DMS114 treated with DMSO at 0.1 percent for 48 hours (cell line): ENCODE data around the gene COA8.

Experiments used
- DNase-seq: peaks from one replicate; lab custom pipeline; 2025; ENCODE audit not compliant: unreplicated experiment; lab: John Stamatoyannopoulos, UW

The COA8 gene

DNA sequence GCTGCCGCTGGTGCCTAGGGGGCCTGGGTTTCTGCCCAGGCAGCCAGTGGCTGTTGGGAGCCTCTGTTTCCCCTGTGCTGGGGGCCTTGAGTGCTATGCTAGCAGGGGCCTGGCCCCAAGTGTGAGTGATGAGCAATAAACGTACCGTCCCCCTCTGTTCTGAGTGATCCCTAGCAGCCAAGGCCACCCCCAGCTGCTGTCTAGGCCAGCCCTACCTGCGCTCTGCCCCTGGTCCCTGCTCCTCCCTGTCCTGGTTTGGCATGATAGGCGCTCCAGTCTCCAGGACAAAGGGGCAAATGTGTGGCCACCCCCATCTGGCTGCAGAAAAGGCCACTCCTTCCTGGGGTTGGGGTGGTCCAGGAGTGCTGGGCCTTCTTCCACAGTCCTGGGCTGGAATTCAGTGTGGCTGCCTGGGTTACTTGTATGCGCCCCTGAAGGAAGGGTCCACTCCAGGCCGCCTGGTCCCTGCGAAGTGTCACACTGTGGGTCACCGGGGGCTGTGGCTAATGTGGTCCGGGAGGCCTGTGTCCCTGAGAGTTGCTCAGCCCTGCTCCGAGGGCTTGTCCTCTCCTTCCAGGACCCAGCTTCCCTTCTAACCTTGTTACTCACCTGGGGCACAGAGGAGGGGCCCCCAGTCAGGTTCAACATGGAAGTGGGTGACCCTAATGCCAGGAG, 26.7 kb upstream of the COA8 start:
- no peak for DNase-seq

DNA sequence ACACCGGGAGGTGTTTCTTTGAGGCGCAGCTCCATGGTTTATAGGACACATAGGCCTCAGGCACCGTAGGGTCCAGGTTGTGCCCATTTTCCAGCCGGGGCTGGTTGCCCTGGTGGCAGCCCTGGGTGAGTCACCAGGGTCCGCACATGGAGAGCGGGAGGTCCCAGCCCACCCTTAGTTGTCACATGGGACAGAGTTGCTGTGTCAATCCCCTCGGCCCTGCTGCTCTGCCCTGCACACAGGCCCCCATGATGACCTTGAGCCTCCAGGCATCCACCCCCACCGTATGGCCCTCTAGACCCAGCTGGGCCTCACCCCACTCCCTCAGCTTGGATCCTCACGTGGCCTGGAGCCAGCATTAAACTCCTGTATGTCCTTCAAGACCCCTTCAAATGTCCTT, 26.1 kb upstream of the COA8 start:
- DNase-seq = no peak

DNA sequence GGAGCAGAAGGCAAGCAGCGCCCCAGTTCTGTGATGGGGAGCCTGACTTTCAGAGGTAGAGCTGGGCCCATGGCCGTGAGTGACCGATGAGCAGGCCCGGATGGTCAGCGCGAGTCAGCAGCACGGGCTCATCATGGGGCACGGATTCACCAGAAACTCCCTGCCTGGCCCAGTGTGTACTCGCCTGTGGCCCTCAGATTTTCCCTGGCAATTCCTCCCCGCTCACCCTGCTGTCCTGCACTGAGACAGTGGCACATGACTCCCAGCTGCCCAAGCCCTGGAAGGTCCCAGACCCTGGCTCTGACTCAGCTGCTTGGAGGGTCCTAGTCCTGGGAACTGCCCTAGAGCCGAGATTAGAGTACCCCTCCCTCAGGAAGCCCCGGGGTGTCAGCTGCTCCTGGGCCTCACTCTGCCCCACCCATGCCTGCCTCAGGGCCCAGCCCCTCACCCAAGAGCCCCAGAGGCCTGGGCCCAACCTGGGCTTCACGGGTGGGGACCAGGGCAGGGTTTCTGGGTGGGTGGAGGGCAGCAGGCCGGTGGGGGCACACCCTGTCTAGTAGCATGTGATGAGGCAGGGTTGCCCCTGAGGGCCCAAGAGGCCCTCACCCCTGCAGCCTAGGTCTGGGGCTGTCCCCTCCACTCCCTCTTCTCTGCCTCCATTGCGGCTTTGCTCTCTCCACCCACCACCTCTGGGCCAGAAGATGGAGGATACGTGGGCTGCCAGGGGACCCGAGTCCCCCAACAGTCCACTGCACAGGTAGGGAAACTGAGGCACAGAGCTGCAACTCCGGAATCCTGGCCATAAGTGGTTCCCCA, 25.4 kb upstream of the COA8 start:
- DNase-seq = no peak

DNA sequence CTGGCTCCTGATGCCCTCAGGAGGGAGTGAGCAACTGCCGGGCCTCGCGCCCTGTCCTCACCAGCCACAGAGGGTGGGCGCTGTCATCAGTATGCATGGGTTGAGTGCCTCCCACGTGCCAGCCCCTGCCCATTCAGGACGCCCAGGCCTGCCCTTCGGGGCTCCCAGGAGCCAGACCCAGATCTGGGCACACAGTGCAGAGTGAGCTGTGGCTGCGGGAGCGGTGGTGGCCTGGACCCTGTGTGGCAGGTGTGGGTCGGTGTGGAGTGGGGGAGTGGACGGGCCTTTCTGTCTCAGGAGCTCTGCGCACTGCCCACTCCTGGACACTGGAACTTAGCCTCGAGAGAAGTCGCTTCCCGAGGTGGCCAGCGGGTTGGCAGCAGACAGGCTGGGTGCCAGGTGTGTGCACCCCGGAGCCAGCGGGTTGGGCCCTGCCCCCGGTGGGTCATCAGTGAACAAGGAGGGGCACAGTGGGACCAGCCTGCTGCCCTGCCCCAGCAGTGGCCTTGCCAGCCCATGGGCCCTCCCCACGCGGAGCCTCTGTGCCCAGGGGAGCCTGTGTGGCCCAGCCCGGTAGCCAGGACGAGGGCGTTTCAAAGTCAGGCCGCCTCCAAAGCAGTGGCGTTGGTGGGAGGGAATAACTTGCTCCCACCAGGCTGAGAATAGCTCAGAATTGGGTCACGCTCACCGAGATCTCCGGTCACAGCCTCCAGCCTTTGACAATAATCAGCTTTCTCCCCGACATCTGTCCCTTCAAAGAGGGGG, 24.3 kb upstream of the COA8 start:
- DNase-seq = no peak

GRCh38 chr14:103539056-103539825, 23.5 kb upstream of the COA8 start:
- no peak for DNase-seq

- no peak for DNase-seq
These were observed 21.7 kb upstream of the COA8 start for GRCh38 chr14:103540821-103541708.

GRCh38 chr14:103541709-103542604, 20.8 kb upstream of the COA8 start:
- no peak for DNase-seq

DNA sequence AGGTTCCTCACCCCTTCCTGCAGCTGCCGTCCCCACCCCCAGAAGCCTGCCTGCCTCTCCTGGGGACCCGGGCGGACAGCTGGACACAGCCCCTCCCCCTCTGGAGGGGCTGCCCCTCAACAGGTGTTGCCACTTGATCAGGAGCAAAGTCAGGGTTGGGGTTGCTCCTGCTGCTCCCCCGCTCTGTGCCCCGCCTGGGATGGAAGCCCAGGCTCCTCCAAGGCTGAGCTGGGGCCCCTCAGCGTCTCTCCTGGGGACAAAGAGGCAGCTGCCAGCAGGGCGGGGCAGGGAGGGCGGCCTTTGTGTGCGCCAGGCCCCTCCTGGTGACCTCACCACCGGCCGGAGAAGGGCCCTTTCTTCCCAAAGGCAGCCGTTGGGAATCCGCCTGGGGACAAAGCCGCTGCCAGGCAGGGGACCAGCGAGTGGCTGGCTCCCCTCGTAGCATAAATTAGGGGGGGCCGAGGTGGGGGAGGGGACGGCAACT, 20.1 kb upstream of the COA8 start:
- DNase-seq = no peak

GRCh38 chr14:103543140-103543539, 19.6 kb upstream of the COA8 start:
- no peak for DNase-seq

DNA sequence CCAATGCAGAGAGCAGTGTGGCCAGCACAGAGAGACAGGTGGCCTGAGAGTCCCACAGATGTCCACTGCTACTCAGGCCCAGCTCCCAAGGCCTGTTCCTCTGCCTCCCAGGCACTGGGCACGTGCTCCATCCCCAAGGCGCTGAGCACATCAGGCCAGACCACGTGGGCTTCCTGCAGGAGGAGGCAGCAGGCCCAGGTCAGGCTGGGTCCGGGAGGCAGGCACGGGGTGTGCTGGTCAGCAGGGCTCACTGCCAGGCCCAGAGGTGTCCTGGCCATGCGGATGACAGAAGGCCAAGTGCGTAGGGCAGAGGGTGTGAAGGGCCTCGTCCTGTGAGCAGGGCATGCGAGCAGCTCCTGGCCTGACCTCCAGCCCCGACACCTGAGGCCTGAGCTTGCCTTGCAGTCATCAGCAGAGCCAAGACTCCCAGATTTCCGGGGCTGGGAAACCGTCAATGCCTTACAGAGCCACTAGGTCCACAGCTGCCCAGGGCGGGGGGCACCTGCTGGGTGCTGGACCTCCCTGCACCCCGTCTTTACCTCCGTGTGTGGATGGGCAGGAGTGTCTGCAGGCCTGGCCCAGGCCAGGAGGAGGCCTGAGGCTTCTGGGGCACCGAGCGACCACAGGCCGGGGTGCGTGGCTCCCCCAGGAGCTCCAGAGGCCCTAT, 18.9 kb upstream of the COA8 start:
- no peak for DNase-seq

- no peak for DNase-seq
These were observed 18.2 kb upstream of the COA8 start for GRCh38 chr14:103544388-103545218.

- DNase-seq = no peak
These were observed 17.4 kb upstream of the COA8 start for GRCh38 chr14:103545219-103545914.

DNA sequence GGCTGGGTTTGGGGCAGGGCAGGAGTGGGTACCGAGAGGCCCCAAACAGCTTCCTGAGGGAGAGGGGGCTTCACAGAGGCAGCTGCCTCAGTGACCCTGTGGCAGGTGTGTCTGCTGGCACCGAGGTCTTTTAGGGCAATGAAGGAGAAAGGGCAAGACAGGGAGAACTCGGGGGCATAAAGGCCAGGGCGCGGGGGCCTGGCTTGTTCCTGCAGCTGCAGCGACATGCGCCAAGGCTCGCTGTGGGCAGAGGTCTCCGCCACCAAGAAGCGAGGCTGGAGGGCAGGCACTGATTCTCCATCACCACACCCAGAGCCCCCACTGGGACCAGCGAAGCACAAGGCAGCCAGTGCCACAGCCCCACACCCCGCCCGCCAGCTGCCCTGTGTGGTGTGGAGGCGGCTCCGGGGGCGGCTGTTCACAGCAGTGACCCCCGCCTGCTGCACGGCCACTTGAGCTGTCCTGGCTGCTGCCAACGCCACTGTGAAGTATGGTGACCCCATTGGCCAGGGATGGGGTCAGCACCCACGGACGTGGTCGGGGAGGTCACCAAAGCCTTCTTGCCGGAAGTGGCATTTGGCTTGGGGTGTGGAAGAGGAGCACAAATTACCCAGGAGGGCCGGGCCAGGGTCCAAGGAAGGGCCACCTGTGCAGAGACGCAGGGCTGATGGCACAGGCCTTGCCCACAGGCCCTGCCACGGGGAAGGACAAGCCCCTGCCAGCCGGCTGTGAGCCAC, 16.7 kb upstream of the COA8 start:
- DNase-seq = no peak

- peak; percentile 18 for DNase-seq
These were observed 15.9 kb upstream of the COA8 start for GRCh38 chr14:103546652-103547454.

DNA sequence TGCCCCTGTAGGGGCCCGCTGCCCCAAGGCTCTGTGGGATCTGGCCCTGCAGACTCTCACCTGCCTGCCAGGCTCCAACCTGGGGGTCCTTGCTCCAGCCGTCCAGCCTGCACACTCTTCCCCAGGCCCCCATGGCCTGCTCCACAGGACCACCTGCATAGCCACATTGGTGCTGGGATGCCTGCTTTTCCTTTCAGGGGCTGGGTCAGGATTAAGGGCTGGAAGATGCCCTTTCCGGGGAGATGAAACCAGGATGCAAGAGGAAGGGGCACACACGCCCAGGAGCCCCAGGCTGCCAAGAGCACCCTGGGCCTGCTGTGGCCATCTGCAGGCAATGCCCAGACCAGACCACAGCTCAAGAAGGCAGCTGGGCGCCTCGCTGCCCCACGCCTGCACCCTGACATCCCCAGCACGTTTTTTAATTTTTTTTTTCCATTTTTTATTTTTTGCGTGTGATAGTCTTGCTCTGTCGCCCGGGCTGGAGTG, 15.3 kb upstream of the COA8 start:
- DNase-seq = no peak
